AG04449 (cell line): ENCODE data around the gene SMIM7.

ENCODE experiments used
- CTCF ChIA-PET: fragments of 350-600 bp; formaldehyde crosslinking; extraction: SDS; loops from one replicate; lab custom pipeline; 2021; ENCODE audit warnings: antibody characterized with exemption; lab: Yijun Ruan, JAX
- POLR2A ChIA-PET: fragments of 400-600, 350-600 bp; formaldehyde crosslinking; extraction: SDS; loops from one replicate; lab custom pipeline; 2020; ENCODE audit warnings: antibody characterized with exemption, inconsistent platforms; lab: Yijun Ruan, JAX
- DNase-seq: peaks from one replicate; pipeline ENCODE4 v3.0.0-alpha.2; 2010; ENCODE audit warnings: low read depth, low spot score
- H3K4me3 ChIP-seq: 2 replicates; pipeline ENCODE4 v1.5.1; 2011; ENCODE audit warnings: low read depth, mild to moderate bottlenecking, control low read depth, low read length
- CTCF ChIP-seq: IDR thresholded peaks from one replicate; pipeline ENCODE4 v1.5.1; 2011; ENCODE audit warnings: mild to moderate bottlenecking, moderate library complexity, low read length, control low read depth, inconsistent platforms; ENCODE audit not compliant: insufficient read depth; ENCODE audit errors: missing control alignments

Gene SMIM7

DNA sequence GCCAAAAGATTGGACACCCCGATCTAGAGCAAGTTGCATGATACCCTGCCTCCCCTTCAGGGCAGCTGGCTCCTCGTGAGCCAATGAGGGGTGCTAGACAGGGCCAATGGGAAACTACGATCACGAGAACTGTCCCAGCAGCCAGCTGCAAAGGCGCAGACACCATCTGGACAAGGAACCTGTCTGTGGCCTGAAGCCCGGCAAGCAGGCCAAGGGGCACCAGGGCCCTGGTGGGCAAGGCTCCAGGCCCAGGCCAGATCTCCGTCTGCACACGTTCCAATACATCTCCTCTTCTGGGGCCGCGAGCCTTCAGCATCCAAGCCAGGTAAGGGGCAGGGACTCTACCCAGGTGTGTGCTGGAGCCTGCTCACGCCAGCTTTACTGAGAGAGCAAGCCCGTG, 52.1 kb downstream of the SMIM7 start:
- DNase-seq: no peak
- POLR2A ChIA-PET: no interaction called here
- no peak for TF ChIP-seq CTCF
- H3K4me3 ChIP-seq: no peak overlapping the region
- CTCF ChIA-PET: no interaction called here

- no peak for TF ChIP-seq CTCF
- no peak overlapping the region for H3K4me3 ChIP-seq
- no peak for DNase-seq
- ChIA-PET POLR2A (interaction anchor here (0.7 kb wide), 1 partner anchor 22 kb away, joined by 4 read pairs; no protein-coding TSS in a partner anchor), CTCF (interaction anchor here (1.2 to 1.5 kb wide), 2 partner anchors 8 to 18 kb away, joined by 3 read pairs; no protein-coding TSS in a partner anchor)
Observed at GRCh38 chr19:16605553-16605994, 54.4 kb downstream of the SMIM7 start.

DNA sequence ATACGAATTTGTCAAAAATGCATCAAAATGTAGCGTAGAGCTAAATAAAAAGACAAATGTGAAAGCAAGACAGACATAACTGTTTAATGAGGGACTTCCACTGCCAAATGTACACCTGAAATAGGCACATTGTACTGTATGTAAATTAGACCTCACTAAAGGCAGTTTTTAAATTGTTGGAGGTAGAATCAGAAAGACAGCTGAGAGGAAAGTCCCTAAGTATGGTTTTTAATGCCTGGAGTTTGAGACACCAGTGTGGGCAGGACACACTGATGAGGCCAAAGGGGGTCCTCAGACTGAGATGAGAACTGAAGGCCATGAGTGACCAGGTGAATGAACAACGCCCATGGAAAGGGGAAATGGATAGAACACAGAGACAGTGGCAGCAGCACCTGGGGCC, 54.8 kb downstream of the SMIM7 start:
- ChIA-PET CTCF (interaction anchor here (1.2 to 1.5 kb wide), 2 partner anchors 8 to 18 kb away, joined by 3 read pairs; no protein-coding TSS in a partner anchor), POLR2A (interaction anchor here (0.7 kb wide), 1 partner anchor 21 kb away, joined by 4 read pairs; no protein-coding TSS in a partner anchor)
- no peak overlapping the region for H3K4me3 ChIP-seq
- no peak for DNase-seq
- TF ChIP-seq CTCF: no peak

- TF ChIP-seq CTCF: no peak
- H3K4me3 ChIP-seq: no peak overlapping the region
- ChIA-PET CTCF (interaction anchor here (1.5 kb wide), 1 partner anchor 9 kb away, joined by 3 read pairs; no protein-coding TSS in a partner anchor), POLR2A (no interaction called here)
- no peak for DNase-seq
Observed at GRCh38 chr19:16604615-16605014, 55.3 kb downstream of the SMIM7 start.

GRCh38 chr19:16603090-16603489, 56.9 kb downstream of the SMIM7 start:
- CTCF ChIA-PET: no interaction called here
- TF ChIP-seq CTCF: no peak
- no peak for DNase-seq
- POLR2A ChIA-PET: no interaction called here
- H3K4me3 ChIP-seq: no peak overlapping the region

DNA sequence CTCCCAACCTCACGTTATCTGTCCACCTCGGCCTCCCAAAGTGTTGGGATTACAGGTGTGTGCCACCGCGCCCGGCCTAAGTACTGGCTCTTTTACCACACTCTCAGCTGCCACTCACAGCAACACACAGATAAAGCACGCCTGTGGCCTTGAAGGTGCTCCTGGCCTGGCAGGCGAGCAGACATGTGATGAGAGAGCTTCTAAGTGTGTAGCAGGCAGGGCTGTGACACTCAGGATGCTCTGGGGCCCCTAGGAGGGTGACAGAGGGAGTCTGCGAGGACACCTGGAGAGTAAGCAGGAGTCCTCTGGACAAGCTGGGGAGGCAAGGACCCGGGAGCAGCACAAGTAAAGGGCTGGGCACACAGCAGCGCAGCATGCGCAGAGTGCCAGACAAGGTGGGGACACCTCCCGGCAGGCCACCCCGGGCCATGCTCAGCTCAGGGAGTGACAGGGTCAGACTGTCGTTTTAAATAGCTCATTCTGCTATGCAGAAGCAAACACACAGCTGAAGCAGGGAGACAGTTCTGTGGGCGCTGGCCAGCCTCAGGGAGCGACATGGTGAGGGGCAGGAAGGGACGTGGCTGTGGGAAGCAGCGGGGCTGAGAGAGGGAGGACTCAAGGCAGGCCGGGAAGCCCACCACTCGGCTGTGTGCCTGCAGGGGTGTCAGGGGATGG, 58.4 kb downstream of the SMIM7 start:
- ChIA-PET POLR2A (interaction anchor here (1.4 kb wide), 1 partner anchor 27 kb away, joined by 3 read pairs; the partner anchor contains the start of gene MED26), CTCF (no interaction called here)
- no peak for DNase-seq
- TF ChIP-seq CTCF: no peak
- no peak overlapping the region for H3K4me3 ChIP-seq
